ENCODE results near the gene EIF6. TPM values are rescaled to one million over a fixed set of nuclear protein-coding genes. Genes with fewer than 3 reads are reported as not detected.

The EIF6 gene
- total and polyA plus RNA-seq, 9 of the 15 experiments (the other 6 are each of a cell fraction or from before 2014, with no cell fraction given) = 165 to 832 (median 229) TPM

DNA sequence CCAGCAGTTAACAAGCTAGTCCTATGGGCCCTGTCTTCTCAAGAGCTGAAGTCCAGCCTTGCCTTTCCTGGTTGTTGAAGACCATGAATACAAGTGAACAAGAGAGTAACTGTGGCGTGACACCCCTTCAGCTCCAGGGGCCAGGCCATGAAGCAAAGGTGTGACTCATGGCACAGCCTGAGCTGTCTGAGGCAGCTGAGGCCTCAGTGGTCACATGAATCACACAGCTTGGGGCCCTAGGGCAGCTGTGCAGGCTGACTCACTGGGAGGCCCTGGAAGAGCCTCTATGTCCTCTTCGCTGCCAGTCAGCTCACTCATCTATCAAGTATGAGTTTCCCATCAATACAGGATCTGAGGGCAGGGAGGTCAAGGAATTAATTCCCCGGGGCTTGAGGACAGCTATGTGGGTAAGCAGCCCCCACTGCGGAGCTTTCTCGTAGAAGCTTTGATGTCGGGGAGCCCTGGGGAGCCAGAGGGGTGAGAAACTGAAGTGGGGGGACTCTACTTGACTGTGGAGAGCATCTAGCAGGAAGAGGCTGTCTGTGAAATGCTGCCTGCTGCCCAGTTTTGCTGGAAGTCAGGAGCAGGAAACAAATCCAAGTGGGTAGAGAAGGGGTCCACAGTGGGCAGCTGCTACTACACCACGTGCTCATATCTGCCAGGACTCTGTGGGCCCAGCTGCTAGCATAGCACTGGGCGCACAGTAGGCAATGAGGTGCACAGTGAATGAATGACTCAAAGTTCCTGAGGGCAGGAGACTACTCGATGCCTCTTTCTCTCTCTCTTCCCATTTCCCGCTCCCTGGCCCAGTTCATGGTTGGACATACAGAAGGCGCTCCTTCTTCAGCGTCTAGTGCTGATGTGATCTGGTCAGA is 21.3 kb upstream of the EIF6 start (continued):
- TF ChIP-seq, protein P1, sequence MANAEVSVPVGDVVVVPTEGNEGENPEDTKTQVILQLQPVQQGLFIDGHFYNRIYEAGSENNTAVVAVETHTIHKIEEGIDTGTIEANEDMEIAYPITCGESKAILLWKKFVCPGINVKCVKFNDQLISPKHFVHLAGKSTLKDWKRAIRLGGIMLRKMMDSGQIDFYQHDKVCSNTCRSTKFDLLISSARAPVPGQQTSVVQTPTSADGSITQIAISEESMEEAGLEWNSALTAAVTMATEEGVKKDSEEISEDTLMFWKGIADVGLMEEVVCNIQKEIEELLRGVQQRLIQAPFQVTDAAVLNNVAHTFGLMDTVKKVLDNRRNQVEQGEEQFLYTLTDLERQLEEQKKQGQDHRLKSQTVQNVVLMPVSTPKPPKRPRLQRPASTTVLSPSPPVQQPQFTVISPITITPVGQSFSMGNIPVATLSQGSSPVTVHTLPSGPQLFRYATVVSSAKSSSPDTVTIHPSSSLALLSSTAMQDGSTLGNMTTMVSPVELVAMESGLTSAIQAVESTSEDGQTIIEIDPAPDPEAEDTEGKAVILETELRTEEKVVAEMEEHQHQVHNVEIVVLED (CRISPR knock-in tag; IDR thresholded peaks at IDR 0.05) = no peak
- peak; percentile 40 for TF ChIP-seq DACH1 (IDR thresholded peaks at IDR 0.05; ENCODE audit: partially characterized antibody)
- TF ChIP-seq MAFF (IDR thresholded peaks at IDR 0.05; ENCODE audit: low read length) = no peak
- no peak for TF ChIP-seq CXXC5 (CRISPR knock-in tag; IDR thresholded peaks at IDR 0.05)
- peak; percentile 94 for TF ChIP-seq ZNF584 (CRISPR knock-in tag; IDR thresholded peaks at IDR 0.05; ENCODE audit: low read depth)
- TF ChIP-seq, protein P2, sequence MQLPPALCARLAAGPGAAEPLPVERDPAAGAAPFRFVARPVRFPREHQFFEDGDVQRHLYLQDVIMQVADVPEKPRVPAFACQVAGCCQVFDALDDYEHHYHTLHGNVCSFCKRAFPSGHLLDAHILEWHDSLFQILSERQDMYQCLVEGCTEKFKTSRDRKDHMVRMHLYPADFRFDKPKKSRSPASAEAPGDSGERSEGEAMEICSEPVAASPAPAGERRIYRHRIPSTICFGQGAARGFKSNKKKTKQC (CRISPR knock-in tag; IDR thresholded peaks at IDR 0.05) = no peak
- no peak for TF ChIP-seq RBM25 (IDR thresholded peaks at IDR 0.05; ENCODE audit: low read depth, low read length, severe bottlenecking)
- no peak for TF ChIP-seq KLF1 (tag; IDR thresholded peaks at IDR 0.05)
- TF ChIP-seq MECOM (CRISPR knock-in tag; IDR thresholded peaks at IDR 0.05) = no peak
- TF ChIP-seq ZNF3 (CRISPR knock-in tag; IDR thresholded peaks at IDR 0.05) = no peak
- TF ChIP-seq HDGF (IDR thresholded peaks at IDR 0.05) = no peak
- no peak for TF ChIP-seq ZZZ3 (IDR thresholded peaks at IDR 0.05)
- TF ChIP-seq MCM2 (IDR thresholded peaks at IDR 0.05; ENCODE audit: low read depth) = no peak
- TF ChIP-seq, protein P3, sequence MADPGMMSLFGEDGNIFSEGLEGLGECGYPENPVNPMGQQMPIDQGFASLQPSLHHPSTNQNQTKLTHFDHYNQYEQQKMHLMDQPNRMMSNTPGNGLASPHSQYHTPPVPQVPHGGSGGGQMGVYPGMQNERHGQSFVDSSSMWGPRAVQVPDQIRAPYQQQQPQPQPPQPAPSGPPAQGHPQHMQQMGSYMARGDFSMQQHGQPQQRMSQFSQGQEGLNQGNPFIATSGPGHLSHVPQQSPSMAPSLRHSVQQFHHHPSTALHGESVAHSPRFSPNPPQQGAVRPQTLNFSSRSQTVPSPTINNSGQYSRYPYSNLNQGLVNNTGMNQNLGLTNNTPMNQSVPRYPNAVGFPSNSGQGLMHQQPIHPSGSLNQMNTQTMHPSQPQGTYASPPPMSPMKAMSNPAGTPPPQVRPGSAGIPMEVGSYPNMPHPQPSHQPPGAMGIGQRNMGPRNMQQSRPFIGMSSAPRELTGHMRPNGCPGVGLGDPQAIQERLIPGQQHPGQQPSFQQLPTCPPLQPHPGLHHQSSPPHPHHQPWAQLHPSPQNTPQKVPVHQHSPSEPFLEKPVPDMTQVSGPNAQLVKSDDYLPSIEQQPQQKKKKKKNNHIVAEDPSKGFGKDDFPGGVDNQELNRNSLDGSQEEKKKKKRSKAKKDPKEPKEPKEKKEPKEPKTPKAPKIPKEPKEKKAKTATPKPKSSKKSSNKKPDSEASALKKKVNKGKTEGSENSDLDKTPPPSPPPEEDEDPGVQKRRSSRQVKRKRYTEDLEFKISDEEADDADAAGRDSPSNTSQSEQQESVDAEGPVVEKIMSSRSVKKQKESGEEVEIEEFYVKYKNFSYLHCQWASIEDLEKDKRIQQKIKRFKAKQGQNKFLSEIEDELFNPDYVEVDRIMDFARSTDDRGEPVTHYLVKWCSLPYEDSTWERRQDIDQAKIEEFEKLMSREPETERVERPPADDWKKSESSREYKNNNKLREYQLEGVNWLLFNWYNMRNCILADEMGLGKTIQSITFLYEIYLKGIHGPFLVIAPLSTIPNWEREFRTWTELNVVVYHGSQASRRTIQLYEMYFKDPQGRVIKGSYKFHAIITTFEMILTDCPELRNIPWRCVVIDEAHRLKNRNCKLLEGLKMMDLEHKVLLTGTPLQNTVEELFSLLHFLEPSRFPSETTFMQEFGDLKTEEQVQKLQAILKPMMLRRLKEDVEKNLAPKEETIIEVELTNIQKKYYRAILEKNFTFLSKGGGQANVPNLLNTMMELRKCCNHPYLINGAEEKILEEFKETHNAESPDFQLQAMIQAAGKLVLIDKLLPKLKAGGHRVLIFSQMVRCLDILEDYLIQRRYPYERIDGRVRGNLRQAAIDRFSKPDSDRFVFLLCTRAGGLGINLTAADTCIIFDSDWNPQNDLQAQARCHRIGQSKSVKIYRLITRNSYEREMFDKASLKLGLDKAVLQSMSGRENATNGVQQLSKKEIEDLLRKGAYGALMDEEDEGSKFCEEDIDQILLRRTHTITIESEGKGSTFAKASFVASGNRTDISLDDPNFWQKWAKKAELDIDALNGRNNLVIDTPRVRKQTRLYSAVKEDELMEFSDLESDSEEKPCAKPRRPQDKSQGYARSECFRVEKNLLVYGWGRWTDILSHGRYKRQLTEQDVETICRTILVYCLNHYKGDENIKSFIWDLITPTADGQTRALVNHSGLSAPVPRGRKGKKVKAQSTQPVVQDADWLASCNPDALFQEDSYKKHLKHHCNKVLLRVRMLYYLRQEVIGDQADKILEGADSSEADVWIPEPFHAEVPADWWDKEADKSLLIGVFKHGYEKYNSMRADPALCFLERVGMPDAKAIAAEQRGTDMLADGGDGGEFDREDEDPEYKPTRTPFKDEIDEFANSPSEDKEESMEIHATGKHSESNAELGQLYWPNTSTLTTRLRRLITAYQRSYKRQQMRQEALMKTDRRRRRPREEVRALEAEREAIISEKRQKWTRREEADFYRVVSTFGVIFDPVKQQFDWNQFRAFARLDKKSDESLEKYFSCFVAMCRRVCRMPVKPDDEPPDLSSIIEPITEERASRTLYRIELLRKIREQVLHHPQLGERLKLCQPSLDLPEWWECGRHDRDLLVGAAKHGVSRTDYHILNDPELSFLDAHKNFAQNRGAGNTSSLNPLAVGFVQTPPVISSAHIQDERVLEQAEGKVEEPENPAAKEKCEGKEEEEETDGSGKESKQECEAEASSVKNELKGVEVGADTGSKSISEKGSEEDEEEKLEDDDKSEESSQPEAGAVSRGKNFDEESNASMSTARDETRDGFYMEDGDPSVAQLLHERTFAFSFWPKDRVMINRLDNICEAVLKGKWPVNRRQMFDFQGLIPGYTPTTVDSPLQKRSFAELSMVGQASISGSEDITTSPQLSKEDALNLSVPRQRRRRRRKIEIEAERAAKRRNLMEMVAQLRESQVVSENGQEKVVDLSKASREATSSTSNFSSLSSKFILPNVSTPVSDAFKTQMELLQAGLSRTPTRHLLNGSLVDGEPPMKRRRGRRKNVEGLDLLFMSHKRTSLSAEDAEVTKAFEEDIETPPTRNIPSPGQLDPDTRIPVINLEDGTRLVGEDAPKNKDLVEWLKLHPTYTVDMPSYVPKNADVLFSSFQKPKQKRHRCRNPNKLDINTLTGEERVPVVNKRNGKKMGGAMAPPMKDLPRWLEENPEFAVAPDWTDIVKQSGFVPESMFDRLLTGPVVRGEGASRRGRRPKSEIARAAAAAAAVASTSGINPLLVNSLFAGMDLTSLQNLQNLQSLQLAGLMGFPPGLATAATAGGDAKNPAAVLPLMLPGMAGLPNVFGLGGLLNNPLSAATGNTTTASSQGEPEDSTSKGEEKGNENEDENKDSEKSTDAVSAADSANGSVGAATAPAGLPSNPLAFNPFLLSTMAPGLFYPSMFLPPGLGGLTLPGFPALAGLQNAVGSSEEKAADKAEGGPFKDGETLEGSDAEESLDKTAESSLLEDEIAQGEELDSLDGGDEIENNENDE (IDR thresholded peaks at IDR 0.05; ENCODE audit: low read depth, low read length) = no peak
- 0 out of 2 replicates have a peak, but pooled peaks have one; percentile 3 for TF ChIP-seq ERF (CRISPR knock-in tag; IDR thresholded peaks at IDR 0.05)

All from K562 (cell line).